Erythroblast (primary cell): ENCODE data around the gene GET3.

Experiments used
- GATA1 ChIP-seq: IDR thresholded peaks from 2 replicates; pipeline ENCODE4 v1.6.1; 2011; ENCODE audit warnings: low read depth, mild to moderate bottlenecking, control low read depth, low read length, moderate library complexity
- POLR2A ChIP-seq: IDR thresholded peaks from 2 replicates; pipeline ENCODE4 v1.6.1; 2011; ENCODE audit warnings: mild to moderate bottlenecking, low read length

- TF ChIP-seq POLR2A (no peak), GATA1 (no peak)
Measured at GRCh38 chr19:12692960-12693359, 44.3 kb upstream of the GET3 start.
